Neural cell (in vitro differentiated cells): Measurements from ENCODE around the gene NUCB1.
"Not testable (repeated sequence)": the region's sequence is repeated elsewhere in the genome, so short reads cannot be mapped to it uniquely, and the experiment has no call there.

ENCODE experiments used
- MXI1 ChIP-seq: fragments of 450-650 bp; conservative IDR thresholded peaks from 2 replicates; pipeline ENCODE4 v1.6.1; 2014; ENCODE audit warnings: antibody characterized with exemption, mild to moderate bottlenecking; ENCODE audit not compliant: poor library complexity, severe bottlenecking
- TF ChIP-seq, protein P1 (sequence below): fragments of 450-650 bp; IDR thresholded peaks from 2 replicates; pipeline ENCODE4 v1.5.1; 2014; ENCODE audit warnings: antibody characterized with exemption, mild to moderate bottlenecking, moderate library complexity; ENCODE audit not compliant: poor library complexity, severe bottlenecking

DNA sequence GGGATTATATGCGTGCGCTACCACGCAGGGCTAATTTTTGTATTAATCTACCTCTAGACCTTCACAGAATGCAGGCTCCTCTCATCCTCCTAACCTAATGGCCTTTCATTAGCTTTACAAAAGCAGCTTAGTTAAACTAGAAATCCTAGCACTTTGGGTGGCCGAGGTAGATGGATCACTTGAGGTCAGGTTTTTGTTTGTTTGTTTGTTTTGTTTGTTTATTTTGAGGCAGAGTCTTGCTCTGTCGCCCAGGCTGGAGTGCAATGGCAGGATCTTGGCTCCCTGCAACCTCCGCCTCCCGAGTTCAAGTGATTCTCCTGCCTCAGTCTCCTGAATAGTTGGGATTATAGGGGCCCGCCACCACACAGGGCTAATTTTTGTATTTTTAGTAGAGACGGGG, 20.4 kb upstream of the NUCB1 start:
- TF ChIP-seq MXI1: not testable (repeated sequence)
- TF ChIP-seq, protein P1, sequence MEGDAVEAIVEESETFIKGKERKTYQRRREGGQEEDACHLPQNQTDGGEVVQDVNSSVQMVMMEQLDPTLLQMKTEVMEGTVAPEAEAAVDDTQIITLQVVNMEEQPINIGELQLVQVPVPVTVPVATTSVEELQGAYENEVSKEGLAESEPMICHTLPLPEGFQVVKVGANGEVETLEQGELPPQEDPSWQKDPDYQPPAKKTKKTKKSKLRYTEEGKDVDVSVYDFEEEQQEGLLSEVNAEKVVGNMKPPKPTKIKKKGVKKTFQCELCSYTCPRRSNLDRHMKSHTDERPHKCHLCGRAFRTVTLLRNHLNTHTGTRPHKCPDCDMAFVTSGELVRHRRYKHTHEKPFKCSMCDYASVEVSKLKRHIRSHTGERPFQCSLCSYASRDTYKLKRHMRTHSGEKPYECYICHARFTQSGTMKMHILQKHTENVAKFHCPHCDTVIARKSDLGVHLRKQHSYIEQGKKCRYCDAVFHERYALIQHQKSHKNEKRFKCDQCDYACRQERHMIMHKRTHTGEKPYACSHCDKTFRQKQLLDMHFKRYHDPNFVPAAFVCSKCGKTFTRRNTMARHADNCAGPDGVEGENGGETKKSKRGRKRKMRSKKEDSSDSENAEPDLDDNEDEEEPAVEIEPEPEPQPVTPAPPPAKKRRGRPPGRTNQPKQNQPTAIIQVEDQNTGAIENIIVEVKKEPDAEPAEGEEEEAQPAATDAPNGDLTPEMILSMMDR: not testable (repeated sequence)
